WTC11 (cell line): ENCODE measurements around the gene ZNF516. TPM values are rescaled to one million over a fixed set of nuclear protein-coding genes. Genes with fewer than 3 reads are reported as not detected.

Source experiments
- ATAC-seq: fragments of 200-7000 bp; cut with Tn5 transposase; 2 replicates; pipeline ENCODE4 v1.10.0; 2021; ENCODE audit warnings: mild to moderate bottlenecking, moderate library complexity
- CTCF ChIA-PET: fragments of 300-600 bp; sonication (Branson Sonifier 250); formaldehyde crosslinking; loops from one replicate; lab custom pipeline; 2021; ENCODE audit warnings: antibody characterized with exemption; lab: Charles Lee
- POLR2A ChIA-PET: fragments of 350-600 bp; sonication (Branson Sonifier 250); formaldehyde crosslinking; loops from one replicate; lab custom pipeline; 2021; ENCODE audit warnings: antibody characterized with exemption; lab: Charles Lee
- DNase-seq: peaks from one replicate; pipeline ENCODE4 v3.0.0; 2021; ENCODE audit warnings: low spot score
- H3K27ac Mint-ChIP-seq: 2 replicates; pipeline ENCODE4 v1.8.0; 2021; ENCODE audit warnings: mixed read lengths
- H3K27me3 Mint-ChIP-seq: 2 replicates; pipeline ENCODE4 v1.8.0; 2021; ENCODE audit warnings: low read depth, mild to moderate bottlenecking, moderate library complexity, mixed read lengths
- H3K36me3 Mint-ChIP-seq: 2 replicates; pipeline ENCODE4 v1.8.0; 2021; ENCODE audit warnings: mixed read lengths
- H3K4me1 Mint-ChIP-seq: 2 replicates; pipeline ENCODE4 v1.8.0; 2022; ENCODE audit warnings: mixed read lengths
- H3K4me3 Mint-ChIP-seq: 2 replicates; pipeline ENCODE4 v1.8.0; 2021; ENCODE audit warnings: mild to moderate bottlenecking, moderate library complexity, mixed read lengths
- H3K9me3 Mint-ChIP-seq: 2 replicates; pipeline ENCODE4 v1.8.0; 2021; ENCODE audit warnings: mixed read lengths
- ETV6 ChIP-seq: sonication (generic); formaldehyde crosslinking; IDR thresholded peaks from 2 replicates; pipeline ENCODE4 v1.8.1; 2022; ENCODE audit warnings: mild to moderate bottlenecking, missing genetic modification reagents
- FOXK1 ChIP-seq: sonication (generic); formaldehyde crosslinking; IDR thresholded peaks from 2 replicates; pipeline ENCODE4 v1.8.0; 2022; ENCODE audit warnings: mild to moderate bottlenecking, moderate library complexity, missing genetic modification reagents
- GRHL2 ChIP-seq: fragments of 250-450 bp; sonication (Bioruptor Pico); IDR thresholded peaks from 2 replicates; pipeline ENCODE4 v1.8.0; 2022; ENCODE audit warnings: mild to moderate bottlenecking, moderate library complexity; ENCODE audit not compliant: insufficient replicate concordance, severe bottlenecking
- MXD4 ChIP-seq: fragments of 250-450 bp; sonication (Bioruptor Pico); IDR thresholded peaks from 2 replicates; pipeline ENCODE4 v1.8.0; 2021; ENCODE audit warnings: mild to moderate bottlenecking, moderate library complexity, borderline replicate concordance
- MYBL2 ChIP-seq: sonication (generic); formaldehyde crosslinking; IDR thresholded peaks from 2 replicates; pipeline ENCODE4 v1.8.1; 2023; ENCODE audit warnings: mild to moderate bottlenecking, moderate library complexity, missing genetic modification reagents
- NFYB ChIP-seq: sonication (generic); formaldehyde crosslinking; conservative IDR thresholded peaks from 2 replicates; pipeline ENCODE4 v1.8.0; 2022; ENCODE audit warnings: low read depth, missing genetic modification reagents
- PRDM15 ChIP-seq: sonication (generic); formaldehyde crosslinking; IDR thresholded peaks from 2 replicates; pipeline ENCODE4 v1.8.0; 2022; ENCODE audit warnings: missing genetic modification reagents
- PREB ChIP-seq: sonication (generic); formaldehyde crosslinking; IDR thresholded peaks from 2 replicates; pipeline ENCODE4 v1.8.1; 2022; ENCODE audit warnings: mild to moderate bottlenecking, missing genetic modification reagents, moderate library complexity, borderline replicate concordance
- TCF7 ChIP-seq: sonication (generic); formaldehyde crosslinking; IDR thresholded peaks from 2 replicates; pipeline ENCODE4 v1.8.0; 2022; ENCODE audit warnings: mild to moderate bottlenecking, low read depth, missing genetic modification reagents, moderate library complexity
- TEAD4 ChIP-seq: sonication (generic); formaldehyde crosslinking; IDR thresholded peaks from 2 replicates; pipeline ENCODE4 v1.8.0; 2022; ENCODE audit warnings: mild to moderate bottlenecking, missing genetic modification reagents
- ZBTB21 ChIP-seq: sonication (generic); formaldehyde crosslinking; IDR thresholded peaks from 2 replicates; pipeline ENCODE4 v1.8.1; 2023; ENCODE audit warnings: mild to moderate bottlenecking, missing genetic modification reagents, borderline replicate concordance
- ZNF219 ChIP-seq: sonication (generic); formaldehyde crosslinking; IDR thresholded peaks from 2 replicates; pipeline ENCODE4 v1.8.0; 2023; ENCODE audit warnings: missing genetic modification reagents, mild to moderate bottlenecking, borderline replicate concordance
- ZNF232 ChIP-seq: sonication (generic); formaldehyde crosslinking; IDR thresholded peaks from 2 replicates; pipeline ENCODE4 v1.8.0; 2022; ENCODE audit warnings: mild to moderate bottlenecking, missing genetic modification reagents
- ZNF317 ChIP-seq: sonication (generic); formaldehyde crosslinking; IDR thresholded peaks from 2 replicates; pipeline ENCODE4 v1.8.1; 2023; ENCODE audit warnings: low read depth, mild to moderate bottlenecking, moderate library complexity, missing genetic modification reagents, borderline replicate concordance
- total RNA-seq: library from RNA; stranded (reverse); gene quantifications from 3 replicates; pipeline ENCODE4 v1.2.3, GENCODE V29; 2021
- TF ChIP-seq, protein P1 (sequence below): fragments of 250-450 bp; sonication (Bioruptor Pico); IDR thresholded peaks from 2 replicates; pipeline ENCODE4 v1.9.0; 2021; ENCODE audit warnings: mild to moderate bottlenecking
- TF ChIP-seq, protein P2 (sequence below): sonication (generic); formaldehyde crosslinking; conservative IDR thresholded peaks from 2 replicates; pipeline ENCODE4 v1.8.1; 2022; ENCODE audit warnings: mild to moderate bottlenecking, missing genetic modification reagents
- TF ChIP-seq, protein P3 (sequence below): sonication (generic); formaldehyde crosslinking; IDR thresholded peaks from 2 replicates; pipeline ENCODE4 v1.8.1; 2022; ENCODE audit warnings: missing genetic modification reagents, borderline replicate concordance
- TF ChIP-seq, protein P4 (sequence below): sonication (generic); formaldehyde crosslinking; IDR thresholded peaks from 2 replicates; pipeline ENCODE4 v1.8.1; 2023; ENCODE audit warnings: mild to moderate bottlenecking, missing genetic modification reagents

ZNF516 gene
- total RNA-seq, 1 experiment from 2014 or later = 58.6 TPM

- TF ChIP-seq GRHL2 (CRISPR knock-in tag) = no peak
- TF ChIP-seq, protein P1, sequence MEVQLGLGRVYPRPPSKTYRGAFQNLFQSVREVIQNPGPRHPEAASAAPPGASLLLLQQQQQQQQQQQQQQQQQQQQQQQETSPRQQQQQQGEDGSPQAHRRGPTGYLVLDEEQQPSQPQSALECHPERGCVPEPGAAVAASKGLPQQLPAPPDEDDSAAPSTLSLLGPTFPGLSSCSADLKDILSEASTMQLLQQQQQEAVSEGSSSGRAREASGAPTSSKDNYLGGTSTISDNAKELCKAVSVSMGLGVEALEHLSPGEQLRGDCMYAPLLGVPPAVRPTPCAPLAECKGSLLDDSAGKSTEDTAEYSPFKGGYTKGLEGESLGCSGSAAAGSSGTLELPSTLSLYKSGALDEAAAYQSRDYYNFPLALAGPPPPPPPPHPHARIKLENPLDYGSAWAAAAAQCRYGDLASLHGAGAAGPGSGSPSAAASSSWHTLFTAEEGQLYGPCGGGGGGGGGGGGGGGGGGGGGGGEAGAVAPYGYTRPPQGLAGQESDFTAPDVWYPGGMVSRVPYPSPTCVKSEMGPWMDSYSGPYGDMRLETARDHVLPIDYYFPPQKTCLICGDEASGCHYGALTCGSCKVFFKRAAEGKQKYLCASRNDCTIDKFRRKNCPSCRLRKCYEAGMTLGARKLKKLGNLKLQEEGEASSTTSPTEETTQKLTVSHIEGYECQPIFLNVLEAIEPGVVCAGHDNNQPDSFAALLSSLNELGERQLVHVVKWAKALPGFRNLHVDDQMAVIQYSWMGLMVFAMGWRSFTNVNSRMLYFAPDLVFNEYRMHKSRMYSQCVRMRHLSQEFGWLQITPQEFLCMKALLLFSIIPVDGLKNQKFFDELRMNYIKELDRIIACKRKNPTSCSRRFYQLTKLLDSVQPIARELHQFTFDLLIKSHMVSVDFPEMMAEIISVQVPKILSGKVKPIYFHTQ = no peak
- TF ChIP-seq, protein P2, sequence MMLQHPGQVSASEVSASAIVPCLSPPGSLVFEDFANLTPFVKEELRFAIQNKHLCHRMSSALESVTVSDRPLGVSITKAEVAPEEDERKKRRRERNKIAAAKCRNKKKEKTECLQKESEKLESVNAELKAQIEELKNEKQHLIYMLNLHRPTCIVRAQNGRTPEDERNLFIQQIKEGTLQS = no peak
- no peak for TF ChIP-seq FOXK1 (CRISPR knock-in tag)
- no peak for TF ChIP-seq ZNF317 (CRISPR knock-in tag)
- no peak for TF ChIP-seq ZBTB21
- TF ChIP-seq TEAD4 = no peak
- no peak for TF ChIP-seq ETV6
- no peak for TF ChIP-seq NFYB (CRISPR knock-in tag)
- no peak for TF ChIP-seq PRDM15 (CRISPR knock-in tag)
- TF ChIP-seq, protein P3, sequence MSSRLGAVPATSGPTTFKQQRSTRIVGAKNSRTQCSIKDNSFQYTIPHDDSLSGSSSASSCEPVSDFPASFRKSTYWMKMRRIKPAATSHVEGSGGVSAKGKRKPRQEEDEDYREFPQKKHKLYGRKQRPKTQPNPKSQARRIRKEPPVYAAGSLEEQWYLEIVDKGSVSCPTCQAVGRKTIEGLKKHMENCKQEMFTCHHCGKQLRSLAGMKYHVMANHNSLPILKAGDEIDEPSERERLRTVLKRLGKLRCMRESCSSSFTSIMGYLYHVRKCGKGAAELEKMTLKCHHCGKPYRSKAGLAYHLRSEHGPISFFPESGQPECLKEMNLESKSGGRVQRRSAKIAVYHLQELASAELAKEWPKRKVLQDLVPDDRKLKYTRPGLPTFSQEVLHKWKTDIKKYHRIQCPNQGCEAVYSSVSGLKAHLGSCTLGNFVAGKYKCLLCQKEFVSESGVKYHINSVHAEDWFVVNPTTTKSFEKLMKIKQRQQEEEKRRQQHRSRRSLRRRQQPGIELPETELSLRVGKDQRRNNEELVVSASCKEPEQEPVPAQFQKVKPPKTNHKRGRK (CRISPR knock-in tag) = no peak
- no peak for TF ChIP-seq TCF7 (CRISPR knock-in tag)
- TF ChIP-seq PREB = no peak
- TF ChIP-seq ZNF219 (CRISPR knock-in tag) = no peak
- TF ChIP-seq, protein P4, sequence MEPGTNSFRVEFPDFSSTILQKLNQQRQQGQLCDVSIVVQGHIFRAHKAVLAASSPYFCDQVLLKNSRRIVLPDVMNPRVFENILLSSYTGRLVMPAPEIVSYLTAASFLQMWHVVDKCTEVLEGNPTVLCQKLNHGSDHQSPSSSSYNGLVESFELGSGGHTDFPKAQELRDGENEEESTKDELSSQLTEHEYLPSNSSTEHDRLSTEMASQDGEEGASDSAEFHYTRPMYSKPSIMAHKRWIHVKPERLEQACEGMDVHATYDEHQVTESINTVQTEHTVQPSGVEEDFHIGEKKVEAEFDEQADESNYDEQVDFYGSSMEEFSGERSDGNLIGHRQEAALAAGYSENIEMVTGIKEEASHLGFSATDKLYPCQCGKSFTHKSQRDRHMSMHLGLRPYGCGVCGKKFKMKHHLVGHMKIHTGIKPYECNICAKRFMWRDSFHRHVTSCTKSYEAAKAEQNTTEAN (CRISPR knock-in tag) = no peak
- no peak for TF ChIP-seq MXD4
- TF ChIP-seq ZNF232 = no peak
- TF ChIP-seq MYBL2 (CRISPR knock-in tag) = no peak
- no peak for DNase-seq
- CTCF ChIA-PET = no interaction called here
- Mint-ChIP-seq H3K4me1 (peaks cover 32% of the 10 kb centered on the region), H3K4me3 (no peak overlapping the region), H3K9me3 (no peaks in the 10 kb centered on the region), H3K27me3 (no peaks in the 10 kb centered on the region), H3K36me3 (peaks cover 10% of the 10 kb centered on the region; the same call in 1 of the 2 replicates), H3K27ac (no peak overlapping the region; the same call in none of the 2 replicates)
- POLR2A ChIA-PET = no interaction called here
- no peak for ATAC-seq
These were observed 131.5 kb downstream of the ZNF516 start for GRCh38 chr18:76363436-76364120.
